Right lobe of liver (tissue), 4 donors: ENCODE measurements around the gene APPBP2.

Experiments
- CTCF ChIP-seq, 4 donors: fragments of 200-600 bp in 3 of 4; fragments of 450-650 bp in 1 of 4; IDR thresholded peaks; one replicate each; pipeline versions ENCODE4 v1.5.1 to v1.8.0; 2016 to 2022; ENCODE audit warnings: antibody characterized with exemption in 4 of 4, mild to moderate bottlenecking in 2 of 4
- POLR2A ChIP-seq: fragments of 450-650 bp; IDR thresholded peaks from one replicate; pipeline ENCODE4 v1.6.1; 2017; ENCODE audit warnings: antibody characterized with exemption, mild to moderate bottlenecking
- donor health status: DM: no; HTN: no; CAD: no.
- donor health status: DM: no; HTN: no; CAD: no.
- donor health status: DM: no; HTN: yes; CAD: no.

- TF ChIP-seq CTCF (IDR thresholded peaks at IDR 0.05), result no peak
- TF ChIP-seq POLR2A, result no peak
Measured at GRCh38 chr17:60506312-60506711, 19.7 kb downstream of the APPBP2 start.
